ENCODE data around the gene RASAL2. TPM values are rescaled to one million over a fixed set of nuclear protein-coding genes. Genes with fewer than 3 reads are reported as not detected.

RASAL2 gene
- total RNA-seq, 1 donor from 2014 or later = 5.3 TPM

DNA sequence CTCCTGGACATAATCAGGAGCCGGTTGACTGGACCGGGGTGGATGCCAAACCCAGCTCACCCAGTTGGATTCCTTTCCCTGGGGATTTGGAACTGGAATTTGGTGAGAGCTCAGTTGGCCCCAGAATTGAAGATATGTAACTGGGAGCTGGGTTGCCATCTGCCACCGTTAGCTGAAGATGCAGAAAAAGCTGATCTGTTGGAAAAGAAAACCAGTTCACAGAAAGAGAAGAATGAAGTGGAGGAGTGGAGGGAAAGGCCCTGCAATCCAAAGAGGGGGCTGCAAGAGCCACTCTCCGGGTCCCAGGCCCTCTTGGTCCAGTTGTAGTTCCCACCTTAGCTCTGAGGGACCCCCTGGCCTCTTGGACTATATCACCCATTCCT, 435.0 kb downstream of the RASAL2 start:
- no peak for DNase-seq (ENCODE audit: low spot score)
- ATAC-seq = no peak

DNA sequence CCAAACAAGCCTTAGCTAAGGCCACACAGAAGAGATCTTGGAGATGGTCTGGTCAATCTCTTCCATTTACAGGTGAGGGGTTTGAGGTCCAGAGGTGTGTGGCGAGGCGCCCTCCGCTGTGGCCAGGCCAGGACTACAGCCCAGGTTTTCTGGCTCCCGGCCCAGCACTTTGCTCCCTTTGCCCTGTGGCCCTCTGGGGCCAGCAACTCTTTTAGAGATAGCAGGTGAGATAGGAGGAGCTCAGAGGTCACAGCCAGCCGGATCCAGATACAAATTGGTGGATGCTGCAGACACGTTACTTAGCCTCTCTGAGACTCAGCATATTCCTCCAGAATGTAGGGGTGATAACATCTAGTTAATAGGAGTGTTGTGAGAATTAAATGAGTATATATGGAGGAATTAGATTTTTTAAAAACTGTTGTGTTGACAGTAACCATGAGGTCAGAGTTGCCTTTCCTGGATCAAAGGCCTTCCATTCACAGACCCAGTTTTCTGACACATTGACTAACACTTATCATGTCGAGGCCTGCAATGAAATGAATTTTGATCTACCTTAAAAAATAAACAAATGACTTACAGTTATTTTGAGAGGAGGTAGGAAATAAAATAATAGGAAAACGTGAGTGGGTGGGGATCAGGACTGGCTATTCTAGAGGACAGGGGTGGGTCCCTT, 435.6 kb downstream of the RASAL2 start:
- DNase-seq (ENCODE audit: low spot score) (peak; percentile 91), ATAC-seq (peak; percentile 92)

GRCh38 chr1:178530037-178530402, 436.1 kb downstream of the RASAL2 start:
- no peak for DNase-seq (ENCODE audit: low spot score)
- no peak for ATAC-seq

GRCh38 chr1:178530502-178530901, 436.6 kb downstream of the RASAL2 start:
- ATAC-seq (no peak), DNase-seq (ENCODE audit: low spot score) (no peak)

DNA sequence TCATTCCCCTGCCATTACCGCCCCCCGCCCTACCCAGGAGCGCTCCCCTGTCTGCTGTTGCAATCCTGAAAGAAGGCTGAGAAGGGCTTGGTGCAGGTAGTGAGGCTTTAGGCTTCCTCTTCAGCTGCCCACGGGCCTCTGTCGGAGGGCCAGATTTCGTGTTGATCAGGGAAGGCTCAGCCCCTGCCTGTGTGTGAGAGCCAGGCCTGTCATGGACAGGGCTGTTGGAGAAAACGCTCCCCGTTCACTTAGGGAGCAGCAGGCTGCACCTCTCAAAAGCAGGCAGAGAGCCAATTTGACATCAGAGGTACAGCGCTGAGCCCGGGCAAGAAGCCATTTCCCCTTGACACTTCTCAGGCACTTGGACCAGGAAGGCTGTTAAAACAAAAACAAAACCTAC, 438.0 kb downstream of the RASAL2 start:
- peak; percentile 47 for DNase-seq (ENCODE audit: low spot score)
- no peak for ATAC-seq

DNA sequence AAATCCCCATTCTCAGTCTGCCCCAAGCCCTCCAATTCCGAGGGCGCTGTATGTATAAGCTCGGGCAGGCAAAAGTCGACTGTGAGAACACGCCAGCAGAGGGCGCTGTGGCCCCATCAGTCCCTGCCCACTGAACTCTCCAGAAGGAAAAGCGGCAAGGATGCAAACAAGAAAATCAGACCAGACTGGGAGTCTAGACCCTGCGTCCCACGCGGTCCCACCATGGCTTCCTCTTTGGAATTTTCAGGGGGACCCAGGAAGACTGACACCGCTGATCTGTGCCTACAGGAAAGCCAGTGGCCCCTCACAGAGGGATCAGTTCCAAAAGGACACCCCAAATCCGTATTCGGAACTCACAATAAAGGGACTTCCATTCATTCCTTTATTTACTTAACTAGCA, 438.5 kb downstream of the RASAL2 start:
- peak; percentile 86 for DNase-seq (ENCODE audit: low spot score)
- ATAC-seq = peak; percentile 68

- no peak for DNase-seq (ENCODE audit: low spot score)
- ATAC-seq = no peak
These were observed 439.4 kb downstream of the RASAL2 start for GRCh38 chr1:178533121-178533946.

Other genes with a start within 250 kb of the RASAL2 start
- 60.3 TPM for gene SEC16B, start 124.0 kb upstream of the RASAL2 start, total RNA-seq

All from left lobe of liver (tissue), 2 donors.